Measurements from ENCODE around the gene AGPAT4.
A peak's percentile ranks its signal among the peaks of the same experiment; 100 is the strongest.

The AGPAT4 gene

GRCh38 chr6:161162722-161163121, 111.1 kb downstream of the AGPAT4 start:
- DNase-seq = no peak

DNA sequence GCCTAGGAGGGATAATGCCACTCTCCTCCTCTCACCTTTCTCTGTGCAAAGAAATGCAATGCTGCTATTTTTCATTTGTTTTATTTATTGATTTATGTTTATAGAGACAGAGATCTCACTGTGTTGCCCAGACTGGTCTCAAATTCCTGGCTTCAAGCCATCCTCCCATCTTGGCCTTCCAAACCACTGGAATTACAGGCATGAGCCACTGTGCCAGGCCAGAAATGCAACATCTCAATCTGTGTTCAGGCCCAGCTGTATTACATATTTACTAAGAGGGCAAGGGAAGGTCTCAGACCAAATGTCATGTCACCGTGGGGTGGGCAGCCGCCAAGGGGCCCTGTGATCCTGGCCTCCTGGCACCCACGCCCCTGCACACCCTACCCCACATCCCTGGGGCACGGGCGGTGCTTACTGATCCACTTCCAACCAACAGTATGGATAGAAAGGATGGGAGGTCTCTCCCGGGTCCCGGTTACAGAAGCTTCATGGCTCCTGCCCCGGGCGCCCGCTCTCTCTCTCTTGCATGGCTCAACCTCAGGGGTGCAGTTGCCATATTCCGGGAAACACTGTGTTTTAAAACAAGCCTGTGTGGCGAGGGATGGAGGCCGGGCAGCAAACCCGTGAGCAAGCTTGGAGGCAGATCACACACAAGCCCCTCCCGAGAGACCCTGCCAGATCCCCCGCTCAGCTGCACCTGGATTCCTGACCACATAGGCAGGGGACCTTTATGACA, 111.8 kb downstream of the AGPAT4 start:
- no peak for DNase-seq

- DNase-seq = no peak
Measured at GRCh38 chr6:161161121-161161520, 112.7 kb downstream of the AGPAT4 start.

DNA sequence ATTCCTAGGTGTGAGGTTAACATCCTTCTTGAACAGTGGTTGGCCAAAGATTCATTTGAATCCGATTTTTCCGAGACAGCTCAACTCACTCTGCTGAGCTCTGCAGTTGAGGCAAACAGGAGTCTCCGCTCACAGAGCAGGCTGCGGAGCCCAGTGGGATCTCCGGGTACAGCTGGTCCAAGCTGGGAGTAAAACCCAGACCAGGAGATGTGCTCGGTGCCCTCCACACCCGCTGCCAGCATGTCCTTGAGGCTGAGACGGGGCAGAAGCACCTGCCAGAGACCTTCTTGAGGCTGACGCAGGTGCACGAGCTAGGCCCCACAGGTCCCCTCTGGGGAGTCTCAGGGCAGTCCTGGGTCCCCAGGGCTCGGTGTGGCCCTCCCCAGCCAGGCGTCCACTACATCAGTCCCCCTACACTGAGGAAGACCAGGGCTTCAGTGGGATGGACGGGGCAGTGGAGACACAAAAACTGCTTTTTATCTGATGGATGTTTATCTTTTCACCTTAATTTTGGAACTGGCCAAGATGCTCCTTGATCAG, 119.0 kb downstream of the AGPAT4 start:
- DNase-seq = no peak

- DNase-seq = no peak
Measured at GRCh38 chr6:161153725-161154124, 120.1 kb downstream of the AGPAT4 start.

DNA sequence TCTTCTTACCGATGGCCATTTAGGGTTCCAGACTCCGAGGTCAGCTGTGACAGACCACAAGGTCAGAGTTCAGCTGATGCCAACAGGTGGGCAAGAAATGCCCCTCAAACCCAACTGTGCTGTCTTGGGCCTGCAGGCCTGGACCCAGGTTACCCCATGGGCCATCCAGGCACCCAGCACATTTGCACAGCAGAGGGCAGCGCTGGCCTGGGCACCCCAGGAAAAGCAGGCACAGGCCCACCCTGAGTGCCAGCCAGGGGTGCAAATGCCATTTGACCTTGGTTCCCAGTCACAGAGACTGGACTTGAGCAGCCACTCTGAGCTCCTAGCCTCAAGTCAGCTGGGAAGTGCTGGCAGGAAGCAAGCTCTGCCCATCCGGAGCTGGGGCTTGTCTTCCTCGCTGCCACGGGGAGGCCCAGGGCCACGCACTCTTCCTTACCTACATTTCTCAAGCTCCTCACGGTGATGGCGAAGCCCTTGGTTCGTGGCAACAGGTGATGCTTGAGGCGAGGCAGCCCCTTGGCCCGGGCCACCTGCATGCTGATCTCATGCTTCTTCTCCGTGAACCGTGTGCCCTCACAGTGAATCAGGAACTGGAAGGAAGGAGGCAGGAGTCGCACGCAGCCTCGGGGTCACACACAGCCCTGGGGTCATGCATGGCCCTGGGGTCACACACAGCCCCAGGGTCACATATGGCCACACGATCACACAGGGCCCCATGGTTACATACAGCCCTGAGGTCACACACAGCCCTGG, 120.8 kb downstream of the AGPAT4 start:
- peak; percentile 47 for DNase-seq

DNA sequence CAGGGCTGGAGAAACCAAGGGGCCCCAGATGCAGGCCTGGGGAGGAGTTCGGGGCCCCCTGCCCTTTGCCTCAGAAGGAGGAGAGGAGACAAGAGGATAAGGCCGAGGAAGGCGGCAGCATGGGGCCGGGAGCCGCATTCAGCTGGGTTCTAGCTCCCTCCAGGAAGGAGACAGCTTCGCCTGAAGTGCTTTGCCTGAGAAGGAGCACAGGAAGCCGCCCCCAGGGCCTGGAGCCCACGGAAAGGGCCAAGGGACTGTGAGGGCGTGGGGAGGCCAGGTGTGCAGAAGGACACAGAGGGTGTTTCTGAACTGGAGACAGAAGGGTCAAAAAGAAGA, 121.4 kb downstream of the AGPAT4 start:
- no peak for DNase-seq

- no peak for DNase-seq
Measured at GRCh38 chr6:161151660-161152526, 122.0 kb downstream of the AGPAT4 start.

GRCh38 chr6:161151059-161151645, 122.7 kb downstream of the AGPAT4 start:
- no peak for DNase-seq

DNA sequence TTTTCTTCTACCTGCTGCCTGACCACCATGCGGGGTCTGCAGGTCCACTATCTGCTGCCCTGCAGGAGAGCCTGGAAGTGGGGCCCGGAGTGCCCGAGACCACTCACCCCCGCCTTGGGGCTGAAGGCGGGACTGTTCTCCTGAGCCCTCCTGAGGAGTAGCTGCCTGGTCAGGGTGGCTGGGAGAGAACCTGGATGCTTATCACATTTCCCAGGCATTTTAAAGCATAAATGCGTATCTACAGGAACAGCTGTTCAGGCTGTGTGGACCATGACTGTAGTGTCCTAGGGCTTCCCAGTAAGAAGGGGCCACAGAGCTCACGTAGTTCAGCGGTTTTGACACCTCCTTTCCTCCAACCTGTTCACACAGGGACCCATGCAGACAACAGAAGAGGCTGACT, 123.3 kb downstream of the AGPAT4 start:
- DNase-seq = no peak

DNA sequence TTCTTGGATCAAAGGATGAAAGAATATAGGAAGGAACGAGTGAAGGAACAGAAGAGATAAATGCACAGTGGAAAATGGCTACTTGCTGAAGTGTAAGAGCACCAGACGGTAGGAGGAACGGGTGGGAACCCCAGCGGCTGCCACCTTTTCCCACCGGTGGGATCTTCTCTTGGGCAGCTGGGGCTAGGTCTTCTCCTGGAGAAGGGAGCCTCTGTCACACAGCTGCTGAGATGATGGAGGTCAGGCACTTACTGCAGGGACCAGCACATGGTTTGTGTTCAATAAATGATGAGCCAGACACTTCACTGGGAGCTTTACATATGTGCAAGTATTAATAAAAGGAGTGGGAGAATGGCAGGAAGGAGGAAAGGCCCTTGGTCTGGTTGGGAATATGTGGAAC, 123.7 kb downstream of the AGPAT4 start:
- no peak for DNase-seq

- DNase-seq = no peak
Measured at GRCh38 chr6:161143663-161144430, 130.0 kb downstream of the AGPAT4 start.

- DNase-seq = no peak
Measured at GRCh38 chr6:161142957-161143296, 130.9 kb downstream of the AGPAT4 start.

DNA sequence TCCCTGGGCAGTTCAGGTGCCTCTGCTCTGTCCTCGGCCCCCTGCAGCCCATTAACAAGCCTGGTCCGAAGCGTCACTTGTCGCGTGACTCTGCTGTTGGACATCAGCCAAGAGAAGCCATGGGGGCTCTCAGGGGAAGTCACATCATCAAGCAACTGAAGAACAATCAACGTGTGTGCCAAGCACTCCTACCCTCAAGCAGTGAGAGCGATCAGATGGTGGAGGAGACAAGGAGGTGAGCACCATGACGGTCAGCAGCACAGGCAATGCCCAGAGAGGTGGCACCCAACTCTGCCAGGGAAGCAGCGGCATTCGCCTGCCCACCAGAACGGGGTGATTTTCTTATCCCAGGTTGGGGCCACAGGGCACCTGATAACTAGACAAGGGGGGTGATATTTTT, 132.7 kb downstream of the AGPAT4 start:
- DNase-seq = no peak

GRCh38 chr6:161140554-161140875, 133.3 kb downstream of the AGPAT4 start:
- no peak for DNase-seq

GRCh38 chr6:161139766-161140553, 133.9 kb downstream of the AGPAT4 start:
- no peak for DNase-seq

DNA sequence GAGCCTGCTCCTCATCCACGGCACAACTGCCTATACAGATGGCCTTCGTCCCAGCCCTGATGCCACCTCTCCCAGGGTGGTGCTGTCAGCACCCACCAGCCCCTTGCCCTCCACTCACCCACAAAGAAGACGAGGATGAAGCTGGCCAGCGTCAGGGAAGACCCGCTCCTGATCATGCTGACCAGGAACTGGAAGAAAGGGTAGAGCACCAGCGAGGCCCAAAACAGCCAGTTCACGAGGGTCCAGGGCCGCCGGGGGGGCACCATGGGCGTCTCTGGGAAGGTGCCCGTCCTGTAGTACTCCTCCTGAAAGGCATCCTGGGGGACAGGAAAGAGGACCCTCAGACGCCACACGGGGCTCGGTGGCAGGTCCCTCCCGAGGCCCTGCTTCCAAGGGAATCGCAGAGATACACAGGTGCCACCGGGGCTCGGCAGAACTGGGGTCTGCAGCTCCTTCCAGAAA, 134.5 kb downstream of the AGPAT4 start:
- no peak for DNase-seq

- DNase-seq = no peak
Measured at GRCh38 chr6:161138543-161139303, 135.1 kb downstream of the AGPAT4 start.

- DNase-seq = no peak
Measured at GRCh38 chr6:161137839-161138542, 135.9 kb downstream of the AGPAT4 start.

GRCh38 chr6:161137320-161137719, 136.5 kb downstream of the AGPAT4 start:
- no peak for DNase-seq
